ENCODE results near the gene TMTC1.

TMTC1 gene

GRCh38 chr12:29545102-29545467 lies 238.7 kb downstream of the TMTC1 start:
- H3K36me3 ChIP-seq (ENCODE audit: control insufficient read depth, insufficient read depth, low read length) = no peaks in the 10 kb centered on the region
- H3K4me1 ChIP-seq (ENCODE audit: control insufficient read depth, insufficient read depth, low read length) = no peaks in the 10 kb centered on the region
- no peak overlapping the region for H3K4me3 ChIP-seq (ENCODE audit: low read length)
- H3K27ac ChIP-seq (ENCODE audit: low read depth, low read length) = no peak overlapping the region
- H3K27me3 ChIP-seq (ENCODE audit: control insufficient read depth, insufficient read depth, low read length) = no peaks in the 10 kb centered on the region
- H3K9ac ChIP-seq (ENCODE audit: low read length) = no peak overlapping the region

- no peaks in the 10 kb centered on the region for H3K27me3 ChIP-seq (ENCODE audit: control insufficient read depth, insufficient read depth, low read length)
- no peak overlapping the region for H3K4me3 ChIP-seq (ENCODE audit: low read length)
- no peaks in the 10 kb centered on the region for H3K36me3 ChIP-seq (ENCODE audit: control insufficient read depth, insufficient read depth, low read length)
- no peaks in the 10 kb centered on the region for H3K4me1 ChIP-seq (ENCODE audit: control insufficient read depth, insufficient read depth, low read length)
- no peak overlapping the region for H3K27ac ChIP-seq (ENCODE audit: low read depth, low read length)
- no peak overlapping the region for H3K9ac ChIP-seq (ENCODE audit: low read length)
Observed at GRCh38 chr12:29544428-29545101, 239.2 kb downstream of the TMTC1 start.

GRCh38 chr12:29543036-29543435 lies 240.7 kb downstream of the TMTC1 start:
- H3K9ac ChIP-seq (ENCODE audit: low read length) = no peak overlapping the region
- H3K4me3 ChIP-seq (ENCODE audit: low read length) = no peak overlapping the region
- no peaks in the 10 kb centered on the region for H3K4me1 ChIP-seq (ENCODE audit: control insufficient read depth, insufficient read depth, low read length)
- no peak overlapping the region for H3K27ac ChIP-seq (ENCODE audit: low read depth, low read length)
- no peaks in the 10 kb centered on the region for H3K27me3 ChIP-seq (ENCODE audit: control insufficient read depth, insufficient read depth, low read length)
- H3K36me3 ChIP-seq (ENCODE audit: control insufficient read depth, insufficient read depth, low read length) = no peaks in the 10 kb centered on the region

GRCh38 chr12:29537298-29537697 lies 246.4 kb downstream of the TMTC1 start:
- H3K36me3 ChIP-seq (ENCODE audit: control insufficient read depth, insufficient read depth, low read length) = no peaks in the 10 kb centered on the region
- no peaks in the 10 kb centered on the region for H3K4me1 ChIP-seq (ENCODE audit: control insufficient read depth, insufficient read depth, low read length)
- H3K4me3 ChIP-seq (ENCODE audit: low read length) = no peak overlapping the region
- H3K27me3 ChIP-seq (ENCODE audit: control insufficient read depth, insufficient read depth, low read length) = no peaks in the 10 kb centered on the region
- no peak overlapping the region for H3K9ac ChIP-seq (ENCODE audit: low read length)
- H3K27ac ChIP-seq (ENCODE audit: low read depth, low read length) = no peak overlapping the region

- Histone ChIP-seq H3K9ac (ENCODE audit: low read length) (no peak overlapping the region), H3K4me3 (ENCODE audit: low read length) (no peak overlapping the region), H3K27me3 (ENCODE audit: control insufficient read depth, insufficient read depth, low read length) (no peaks in the 10 kb centered on the region), H3K27ac (ENCODE audit: low read depth, low read length) (no peak overlapping the region), H3K4me1 (ENCODE audit: control insufficient read depth, insufficient read depth, low read length) (no peaks in the 10 kb centered on the region), H3K36me3 (ENCODE audit: control insufficient read depth, insufficient read depth, low read length) (no peaks in the 10 kb centered on the region)
Observed at GRCh38 chr12:29534935-29535334, 248.8 kb downstream of the TMTC1 start.

- Histone ChIP-seq H3K36me3 (ENCODE audit: control insufficient read depth, insufficient read depth, low read length) (no peaks in the 10 kb centered on the region), H3K27ac (ENCODE audit: low read depth, low read length) (no peak overlapping the region), H3K27me3 (ENCODE audit: control insufficient read depth, insufficient read depth, low read length) (no peaks in the 10 kb centered on the region), H3K4me1 (ENCODE audit: control insufficient read depth, insufficient read depth, low read length) (no peaks in the 10 kb centered on the region), H3K4me3 (ENCODE audit: low read length) (no peak overlapping the region), H3K9ac (ENCODE audit: low read length) (no peak overlapping the region)
Observed at GRCh38 chr12:29533815-29534489, 249.8 kb downstream of the TMTC1 start.

- H3K9ac ChIP-seq (ENCODE audit: low read length) = no peak overlapping the region
- H3K27me3 ChIP-seq (ENCODE audit: control insufficient read depth, insufficient read depth, low read length) = no peaks in the 10 kb centered on the region
- no peaks in the 10 kb centered on the region for H3K36me3 ChIP-seq (ENCODE audit: control insufficient read depth, insufficient read depth, low read length)
- H3K4me3 ChIP-seq (ENCODE audit: low read length) = no peak overlapping the region
- no peak overlapping the region for H3K27ac ChIP-seq (ENCODE audit: low read depth, low read length)
- no peaks in the 10 kb centered on the region for H3K4me1 ChIP-seq (ENCODE audit: control insufficient read depth, insufficient read depth, low read length)
Observed at GRCh38 chr12:29531471-29531870, 252.3 kb downstream of the TMTC1 start.

GRCh38 chr12:29530436-29530835 lies 253.3 kb downstream of the TMTC1 start:
- Histone ChIP-seq H3K4me1 (ENCODE audit: control insufficient read depth, insufficient read depth, low read length) (no peaks in the 10 kb centered on the region), H3K36me3 (ENCODE audit: control insufficient read depth, insufficient read depth, low read length) (no peaks in the 10 kb centered on the region), H3K4me3 (ENCODE audit: low read length) (no peak overlapping the region), H3K27ac (ENCODE audit: low read depth, low read length) (no peak overlapping the region), H3K27me3 (ENCODE audit: control insufficient read depth, insufficient read depth, low read length) (no peaks in the 10 kb centered on the region), H3K9ac (ENCODE audit: low read length) (no peak overlapping the region)

- Histone ChIP-seq H3K4me3 (ENCODE audit: low read length) (no peak overlapping the region), H3K27ac (ENCODE audit: low read depth, low read length) (no peak overlapping the region), H3K36me3 (ENCODE audit: control insufficient read depth, insufficient read depth, low read length) (no peaks in the 10 kb centered on the region), H3K4me1 (ENCODE audit: control insufficient read depth, insufficient read depth, low read length) (no peaks in the 10 kb centered on the region), H3K27me3 (ENCODE audit: control insufficient read depth, insufficient read depth, low read length) (no peaks in the 10 kb centered on the region), H3K9ac (ENCODE audit: low read length) (no peak overlapping the region)
Observed at GRCh38 chr12:29528161-29528560, 255.6 kb downstream of the TMTC1 start.

GRCh38 chr12:29521951-29522350 lies 261.8 kb downstream of the TMTC1 start:
- no peaks in the 10 kb centered on the region for H3K36me3 ChIP-seq (ENCODE audit: control insufficient read depth, insufficient read depth, low read length)
- H3K4me1 ChIP-seq (ENCODE audit: control insufficient read depth, insufficient read depth, low read length) = no peaks in the 10 kb centered on the region
- H3K4me3 ChIP-seq (ENCODE audit: low read length) = no peak overlapping the region
- H3K9ac ChIP-seq (ENCODE audit: low read length) = no peak overlapping the region
- no peak overlapping the region for H3K27ac ChIP-seq (ENCODE audit: low read depth, low read length)
- no peaks in the 10 kb centered on the region for H3K27me3 ChIP-seq (ENCODE audit: control insufficient read depth, insufficient read depth, low read length)

- H3K27me3 ChIP-seq (ENCODE audit: control insufficient read depth, insufficient read depth, low read length) = no peaks in the 10 kb centered on the region
- no peak overlapping the region for H3K9ac ChIP-seq (ENCODE audit: low read length)
- no peaks in the 10 kb centered on the region for H3K4me1 ChIP-seq (ENCODE audit: control insufficient read depth, insufficient read depth, low read length)
- H3K36me3 ChIP-seq (ENCODE audit: control insufficient read depth, insufficient read depth, low read length) = no peaks in the 10 kb centered on the region
- no peak overlapping the region for H3K4me3 ChIP-seq (ENCODE audit: low read length)
- no peak overlapping the region for H3K27ac ChIP-seq (ENCODE audit: low read depth, low read length)
Observed at GRCh38 chr12:29519585-29520182, 264.1 kb downstream of the TMTC1 start.

GRCh38 chr12:29518407-29518806 lies 265.3 kb downstream of the TMTC1 start:
- Histone ChIP-seq H3K36me3 (ENCODE audit: control insufficient read depth, insufficient read depth, low read length) (peaks cover 3% of the 10 kb centered on the region), H3K27me3 (ENCODE audit: control insufficient read depth, insufficient read depth, low read length) (no peaks in the 10 kb centered on the region), H3K9ac (ENCODE audit: low read length) (no peak overlapping the region), H3K4me1 (ENCODE audit: control insufficient read depth, insufficient read depth, low read length) (no peaks in the 10 kb centered on the region), H3K4me3 (ENCODE audit: low read length) (no peak overlapping the region), H3K27ac (ENCODE audit: low read depth, low read length) (no peak overlapping the region)

GRCh38 chr12:29517264-29517663 lies 266.5 kb downstream of the TMTC1 start:
- Histone ChIP-seq H3K4me3 (ENCODE audit: low read length) (no peak overlapping the region), H3K9ac (ENCODE audit: low read length) (no peak overlapping the region), H3K4me1 (ENCODE audit: control insufficient read depth, insufficient read depth, low read length) (no peaks in the 10 kb centered on the region), H3K27ac (ENCODE audit: low read depth, low read length) (no peak overlapping the region), H3K27me3 (ENCODE audit: control insufficient read depth, insufficient read depth, low read length) (no peaks in the 10 kb centered on the region), H3K36me3 (ENCODE audit: control insufficient read depth, insufficient read depth, low read length) (peaks cover 3% of the 10 kb centered on the region)
